ENCODE measurements around the gene RTL1. TPM values are rescaled to one million over a fixed set of nuclear protein-coding genes. Genes with fewer than 3 reads are reported as not detected.

RTL1 gene
- total RNA-seq, 2 experiments from 2014 or later = not detected

DNA sequence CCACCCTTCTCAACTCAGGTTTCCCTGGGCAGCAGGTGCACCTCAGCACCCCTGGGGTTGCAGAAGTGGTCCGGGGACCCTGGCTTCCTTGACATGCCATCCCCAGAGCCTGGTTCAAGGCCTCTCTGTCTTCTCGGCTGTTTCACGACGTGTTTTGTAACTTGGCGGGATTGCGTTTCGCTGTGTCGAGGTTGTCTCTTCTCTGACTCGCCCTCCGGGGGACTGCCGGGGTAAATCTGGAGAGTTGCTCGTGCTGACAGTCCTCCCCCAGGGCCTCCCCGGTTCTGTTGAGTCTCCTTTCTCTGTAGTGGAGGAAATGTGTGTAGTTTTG is 52.0 kb downstream of the RTL1 start:
- no peak for DNase-seq
- Mint-ChIP-seq H3K27ac (no peak overlapping the region), H3K36me3 (ENCODE audit: low read depth) (no peaks in the 10 kb centered on the region), H3K4me1 (peaks cover 8% of the 10 kb centered on the region), H3K4me3 (no peak overlapping the region), H3K9me3 (no peaks in the 10 kb centered on the region), H3K27me3 (no peaks in the 10 kb centered on the region)
- CTCF ChIA-PET = interaction anchor here (0.5 kb wide), 1 partner anchor 737 kb away, joined by 3 read pairs; no protein-coding TSS in a partner anchor
- POLR2A ChIA-PET = no interaction called here

DNA sequence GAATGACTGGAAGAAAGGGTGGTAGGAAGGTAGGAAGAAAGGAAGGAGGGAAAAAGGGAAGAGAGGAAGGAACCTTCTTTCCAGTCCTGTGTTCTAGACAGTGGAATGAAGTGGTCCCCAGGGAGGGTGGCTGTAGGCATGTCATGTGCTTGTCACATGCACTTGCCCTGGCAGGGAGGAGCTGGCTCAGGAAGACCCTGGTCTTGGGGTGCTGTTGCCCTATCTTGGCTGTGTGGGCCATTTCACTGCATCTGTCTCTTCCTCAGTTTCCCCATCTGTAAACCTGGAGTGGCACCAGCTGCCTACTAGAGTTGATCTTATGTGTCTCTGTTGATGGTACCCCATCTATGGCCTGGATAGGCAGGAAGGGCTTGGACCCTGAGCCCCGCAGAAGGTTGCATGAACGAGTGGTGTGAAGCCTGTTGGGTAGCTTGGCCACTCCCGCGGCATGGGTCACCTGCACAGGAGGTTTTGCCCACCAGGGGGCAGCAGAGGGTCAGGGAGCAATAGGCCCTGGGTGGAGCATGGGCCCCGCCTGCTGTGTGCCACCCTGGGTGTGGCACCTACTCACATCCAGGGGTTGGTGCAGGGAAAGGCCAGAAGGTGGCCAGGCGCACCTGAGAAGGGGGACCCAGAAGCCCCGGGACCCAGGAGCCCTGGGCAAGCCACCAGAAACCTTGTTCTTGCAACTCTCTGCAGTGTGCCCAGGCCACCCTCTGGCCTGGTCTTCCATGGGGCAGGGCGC is 52.5 kb downstream of the RTL1 start:
- POLR2A ChIA-PET = no interaction called here
- Mint-ChIP-seq H3K9me3 (no peaks in the 10 kb centered on the region), H3K27me3 (no peaks in the 10 kb centered on the region), H3K36me3 (ENCODE audit: low read depth) (no peaks in the 10 kb centered on the region), H3K4me1 (peaks cover 8% of the 10 kb centered on the region), H3K27ac (no peak overlapping the region), H3K4me3 (no peak overlapping the region)
- peak; percentile 75 for DNase-seq
- CTCF ChIA-PET = interaction anchor here (0.5 to 1.0 kb wide), 2 partner anchors 738 to 777 kb away, joined by 3 to 4 read pairs; no protein-coding TSS in a partner anchor

DNA sequence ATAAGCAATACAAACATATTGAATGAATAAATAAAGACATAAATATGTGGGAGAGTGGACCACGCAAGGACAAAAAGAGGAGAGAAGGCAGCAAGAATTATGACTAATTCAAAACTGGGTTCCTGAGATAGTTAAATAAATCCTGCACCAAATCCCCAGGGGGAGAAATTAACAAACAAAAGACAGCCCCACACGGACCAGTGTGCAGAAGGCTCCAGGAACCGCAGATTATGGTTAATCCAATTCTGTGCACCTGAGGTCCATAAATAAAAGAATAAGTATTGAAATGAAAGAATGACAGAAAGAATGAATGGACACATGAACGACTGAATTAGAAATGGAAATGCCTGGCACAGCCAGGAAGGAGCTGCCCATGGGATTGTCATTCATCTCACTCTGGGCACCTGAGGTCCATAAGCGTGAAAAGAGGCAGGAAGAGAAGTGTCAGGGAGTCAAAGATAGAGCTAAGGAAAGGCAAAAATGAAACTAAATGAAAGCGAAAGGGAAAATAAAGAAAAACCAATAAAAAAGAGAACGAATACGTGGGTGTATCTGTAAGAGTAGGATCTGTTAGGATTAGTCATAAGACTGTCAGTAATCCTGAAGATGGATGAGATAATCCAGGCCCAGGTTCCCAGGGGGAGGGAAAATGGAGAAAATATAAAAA is 54.3 kb downstream of the RTL1 start:
- no peaks in the 10 kb centered on the region for H3K9me3 Mint-ChIP-seq
- ChIA-PET POLR2A (no interaction called here), CTCF (no interaction called here)
- H3K4me3 Mint-ChIP-seq = no peak overlapping the region
- no peaks in the 10 kb centered on the region for H3K27me3 Mint-ChIP-seq
- H3K27ac Mint-ChIP-seq = no peak overlapping the region
- no peaks in the 10 kb centered on the region for H3K36me3 Mint-ChIP-seq (ENCODE audit: low read depth)
- H3K4me1 Mint-ChIP-seq = peaks cover 8% of the 10 kb centered on the region
- DNase-seq = no peak

DNA sequence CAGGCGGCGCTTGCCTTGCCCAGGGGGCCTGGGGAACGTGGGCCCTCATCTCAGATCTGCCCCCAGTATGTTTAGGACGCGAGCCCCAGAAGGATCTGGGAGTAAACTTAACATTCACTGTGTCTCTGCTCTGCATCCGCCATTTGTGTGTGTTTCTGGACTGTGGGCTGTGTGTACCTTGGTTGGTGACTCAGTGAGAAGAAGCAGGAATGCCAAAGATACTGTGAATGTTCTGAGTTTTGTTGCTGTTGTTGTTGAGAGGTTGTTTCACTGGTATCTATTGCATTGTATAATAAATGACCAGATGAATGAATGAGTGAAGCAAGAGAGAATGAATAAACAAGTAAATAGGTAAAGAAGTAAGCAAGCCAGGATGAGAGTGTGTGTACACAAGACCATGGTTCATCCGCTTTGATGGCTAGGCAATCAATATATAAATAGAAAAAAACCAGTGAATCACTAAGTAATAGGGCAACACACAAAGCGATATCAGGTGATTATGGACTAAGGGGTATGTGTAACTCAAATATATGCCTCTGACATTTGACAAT is 57.1 kb downstream of the RTL1 start:
- DNase-seq = no peak
- peaks cover 5% of the 10 kb centered on the region for H3K4me1 Mint-ChIP-seq
- ChIA-PET CTCF (no interaction called here), POLR2A (no interaction called here)
- H3K27me3 Mint-ChIP-seq = no peaks in the 10 kb centered on the region
- H3K9me3 Mint-ChIP-seq = no peaks in the 10 kb centered on the region
- no peaks in the 10 kb centered on the region for H3K36me3 Mint-ChIP-seq (ENCODE audit: low read depth)
- H3K4me3 Mint-ChIP-seq = no peak overlapping the region
- no peak overlapping the region for H3K27ac Mint-ChIP-seq

DNA sequence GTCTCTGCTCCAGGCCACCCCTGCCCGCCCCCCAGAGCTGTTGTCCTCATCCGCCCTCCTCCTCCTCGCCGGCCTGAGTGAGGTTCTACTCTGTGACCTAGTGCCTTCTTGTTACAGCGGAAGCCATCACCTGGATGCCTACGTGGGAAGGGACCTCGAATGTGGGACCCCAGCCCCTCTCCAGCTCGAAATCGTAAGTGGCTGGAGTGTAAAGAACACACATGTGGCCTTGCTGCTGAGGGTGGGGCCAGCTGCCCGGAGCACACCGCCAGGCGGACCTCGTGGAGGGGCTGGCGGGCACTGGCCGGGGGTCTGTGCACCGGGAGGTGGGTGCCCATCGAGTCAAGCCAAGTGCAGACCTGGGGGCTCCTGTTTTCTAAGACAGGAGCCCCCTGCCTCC is 58.2 kb downstream of the RTL1 start:
- Mint-ChIP-seq H3K9me3 (no peaks in the 10 kb centered on the region), H3K27me3 (no peaks in the 10 kb centered on the region), H3K4me3 (no peak overlapping the region), H3K36me3 (ENCODE audit: low read depth) (no peaks in the 10 kb centered on the region), H3K27ac (no peak overlapping the region), H3K4me1 (peaks cover under 1% of the 10 kb centered on the region)
- ChIA-PET POLR2A (no interaction called here), CTCF (no interaction called here)
- DNase-seq = no peak

DNA sequence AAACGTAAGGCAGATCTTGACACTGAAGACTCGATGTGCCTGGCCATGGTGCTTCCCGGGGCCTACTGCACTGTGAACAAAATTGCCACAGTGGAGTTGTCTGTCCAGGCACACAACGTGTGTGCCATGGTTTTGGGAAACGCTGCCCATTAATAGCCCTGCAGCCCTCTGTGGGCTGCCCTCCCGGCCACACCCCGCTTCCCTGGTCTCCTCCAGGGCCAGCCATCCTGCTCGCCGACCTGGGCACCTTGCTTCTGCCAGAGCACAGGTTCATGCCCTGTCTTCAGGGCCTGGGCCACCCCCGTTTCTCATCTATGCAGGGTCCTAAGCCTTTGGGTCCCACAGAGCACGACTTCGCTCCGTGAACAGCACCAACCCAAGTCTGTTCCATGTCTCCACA is 58.7 kb downstream of the RTL1 start:
- no peak for DNase-seq

DNA sequence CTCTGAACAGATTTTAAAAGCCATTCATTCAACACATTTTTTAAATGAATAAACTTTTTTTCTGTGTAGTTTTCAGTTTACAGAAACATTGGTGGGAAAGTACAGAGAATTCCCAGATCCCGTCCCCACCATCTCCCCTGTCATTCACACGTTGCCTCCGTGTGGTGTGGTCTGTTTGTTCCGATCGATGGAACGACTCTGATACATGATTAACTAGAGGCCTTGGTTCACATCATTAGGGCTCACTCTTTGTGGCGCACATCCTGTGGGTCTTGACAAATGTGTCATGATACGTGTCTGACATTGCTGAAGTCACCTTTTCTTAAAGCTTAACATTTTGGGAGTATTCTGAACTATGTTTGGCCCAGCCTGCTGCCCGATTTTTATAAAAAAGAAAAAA is 59.1 kb downstream of the RTL1 start:
- DNase-seq = no peak
- Mint-ChIP-seq H3K27me3 (no peaks in the 10 kb centered on the region), H3K4me1 (no peaks in the 10 kb centered on the region), H3K9me3 (no peaks in the 10 kb centered on the region), H3K4me3 (no peak overlapping the region), H3K27ac (no peak overlapping the region), H3K36me3 (ENCODE audit: low read depth) (no peaks in the 10 kb centered on the region)
- ChIA-PET POLR2A (no interaction called here), CTCF (no interaction called here)

More for the DNA sequence above, 58.7 kb downstream of the RTL1 start:
- CTCF ChIA-PET = no interaction called here
- Mint-ChIP-seq H3K9me3 (no peaks in the 10 kb centered on the region), H3K4me1 (no peaks in the 10 kb centered on the region), H3K4me3 (no peak overlapping the region), H3K36me3 (ENCODE audit: low read depth) (no peaks in the 10 kb centered on the region), H3K27ac (no peak overlapping the region), H3K27me3 (no peaks in the 10 kb centered on the region)
- POLR2A ChIA-PET = no interaction called here

DNA sequence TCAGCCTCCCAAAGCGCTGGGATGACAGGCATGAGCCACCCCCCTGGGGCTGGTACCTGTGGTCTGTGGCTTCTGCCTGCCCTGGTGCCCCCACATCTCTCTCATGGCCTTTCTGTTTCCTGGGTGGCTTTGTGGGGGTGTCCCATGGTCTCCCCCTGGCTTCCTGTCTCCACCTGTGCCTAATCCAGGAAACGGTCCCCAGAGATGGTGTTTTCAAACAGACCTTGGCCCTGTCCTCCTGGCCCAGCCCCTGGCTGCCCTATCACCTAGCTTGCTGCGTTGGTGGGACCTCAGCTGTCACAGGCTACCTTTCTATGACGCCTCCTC is 59.5 kb downstream of the RTL1 start:
- CTCF ChIA-PET = no interaction called here
- H3K4me1 Mint-ChIP-seq = no peaks in the 10 kb centered on the region
- H3K9me3 Mint-ChIP-seq = no peaks in the 10 kb centered on the region
- H3K36me3 Mint-ChIP-seq (ENCODE audit: low read depth) = no peaks in the 10 kb centered on the region
- POLR2A ChIA-PET = no interaction called here
- H3K4me3 Mint-ChIP-seq = no peak overlapping the region
- H3K27ac Mint-ChIP-seq = no peak overlapping the region
- H3K27me3 Mint-ChIP-seq = no peaks in the 10 kb centered on the region
- DNase-seq = no peak

DNA sequence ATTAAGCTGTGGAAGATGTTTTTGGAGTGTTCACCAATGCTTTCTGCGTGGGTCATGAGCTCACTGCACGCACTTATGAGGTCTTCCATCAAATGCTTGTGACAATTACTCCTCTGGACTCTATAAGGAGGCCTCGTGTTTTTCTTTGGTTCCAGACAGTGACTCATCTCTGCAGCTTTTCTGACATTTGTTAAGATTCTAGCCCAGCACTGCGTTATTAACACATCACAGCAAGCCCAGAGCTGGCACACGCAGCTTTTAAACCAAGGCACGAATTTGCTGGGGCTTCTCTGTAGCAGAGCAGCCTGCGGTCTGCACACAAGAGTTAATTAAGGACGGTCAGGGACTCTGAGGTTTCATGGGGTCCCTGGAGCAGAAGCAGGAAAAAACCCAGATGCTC is 60.7 kb downstream of the RTL1 start:
- Mint-ChIP-seq H3K4me1 (no peaks in the 10 kb centered on the region), H3K36me3 (ENCODE audit: low read depth) (no peaks in the 10 kb centered on the region), H3K27me3 (no peaks in the 10 kb centered on the region), H3K27ac (no peak overlapping the region), H3K4me3 (no peak overlapping the region), H3K9me3 (no peaks in the 10 kb centered on the region)
- no peak for DNase-seq
- ChIA-PET POLR2A (no interaction called here), CTCF (no interaction called here)

DNA sequence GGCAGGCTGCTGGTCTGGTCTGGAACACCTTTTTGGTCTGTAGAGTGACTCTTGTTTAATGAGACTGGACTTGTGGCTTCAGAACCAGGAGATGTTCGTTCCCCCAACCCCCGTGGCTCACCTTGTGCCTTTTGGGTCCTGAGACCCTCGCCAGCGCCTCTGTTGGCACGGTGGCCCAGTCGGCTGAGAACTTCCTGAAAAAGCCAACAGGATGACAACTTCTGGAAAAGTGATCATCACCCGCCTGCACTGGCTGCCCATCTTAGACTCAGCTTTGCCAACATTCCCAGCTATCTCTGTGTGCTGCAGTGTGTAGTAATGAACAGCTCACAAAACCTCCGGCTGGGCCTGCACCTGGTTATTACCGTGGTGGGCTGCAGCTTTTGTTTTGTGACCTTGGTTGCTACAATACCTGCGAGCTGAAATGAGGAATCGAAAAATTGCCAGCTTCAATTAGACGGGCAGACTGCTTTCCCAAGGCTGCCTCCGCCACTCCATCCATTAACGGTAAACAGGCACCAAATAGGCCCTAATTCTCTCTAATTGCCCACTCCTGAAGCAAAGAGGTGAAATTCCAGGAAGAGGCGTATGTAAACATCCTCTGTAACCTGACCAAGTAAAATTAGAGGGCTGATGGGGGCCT is 61.6 kb downstream of the RTL1 start:
- no peaks in the 10 kb centered on the region for H3K27me3 Mint-ChIP-seq
- H3K36me3 Mint-ChIP-seq (ENCODE audit: low read depth) = no peaks in the 10 kb centered on the region
- H3K4me3 Mint-ChIP-seq = no peak overlapping the region
- H3K27ac Mint-ChIP-seq = no peak overlapping the region
- no peaks in the 10 kb centered on the region for H3K4me1 Mint-ChIP-seq
- no peak for DNase-seq
- H3K9me3 Mint-ChIP-seq = no peaks in the 10 kb centered on the region
- ChIA-PET POLR2A (no interaction called here), CTCF (no interaction called here)

DNA sequence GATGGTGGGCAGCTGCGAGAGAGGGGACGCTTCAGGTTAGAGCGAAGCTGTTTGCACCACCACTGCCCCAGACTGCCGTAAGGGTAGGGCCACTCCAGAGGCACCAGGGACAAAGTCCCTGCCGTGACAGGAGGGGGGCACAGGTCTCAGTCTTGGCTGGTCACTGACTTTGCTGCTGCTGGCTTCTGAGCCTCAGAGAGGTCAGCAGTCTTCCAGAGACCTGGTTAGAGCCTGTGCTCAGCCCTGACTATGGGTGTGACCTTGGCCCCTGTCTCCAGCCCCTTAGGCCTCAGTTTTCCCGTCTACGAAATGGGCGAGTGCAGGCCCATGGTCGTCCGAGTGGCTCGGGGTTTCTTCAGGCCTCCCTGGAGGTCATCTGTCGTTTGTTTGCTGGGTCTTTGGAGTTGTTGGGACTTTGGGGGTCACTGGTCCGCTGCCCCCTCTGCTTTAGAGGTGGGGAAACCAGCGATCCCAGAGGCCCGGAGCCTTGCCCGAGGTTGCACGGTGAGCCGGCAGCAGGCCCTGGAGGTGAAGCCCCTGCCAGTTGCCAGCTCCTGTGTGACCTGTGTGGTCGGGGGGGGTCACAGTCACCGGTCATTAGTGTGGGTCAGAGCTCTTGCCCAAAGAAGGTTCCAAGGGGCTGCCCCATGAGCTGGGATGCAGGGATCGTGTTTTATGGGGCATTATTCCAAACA is 62.3 kb downstream of the RTL1 start:
- POLR2A ChIA-PET = no interaction called here
- no peak overlapping the region for H3K27ac Mint-ChIP-seq
- CTCF ChIA-PET = no interaction called here

DNA sequence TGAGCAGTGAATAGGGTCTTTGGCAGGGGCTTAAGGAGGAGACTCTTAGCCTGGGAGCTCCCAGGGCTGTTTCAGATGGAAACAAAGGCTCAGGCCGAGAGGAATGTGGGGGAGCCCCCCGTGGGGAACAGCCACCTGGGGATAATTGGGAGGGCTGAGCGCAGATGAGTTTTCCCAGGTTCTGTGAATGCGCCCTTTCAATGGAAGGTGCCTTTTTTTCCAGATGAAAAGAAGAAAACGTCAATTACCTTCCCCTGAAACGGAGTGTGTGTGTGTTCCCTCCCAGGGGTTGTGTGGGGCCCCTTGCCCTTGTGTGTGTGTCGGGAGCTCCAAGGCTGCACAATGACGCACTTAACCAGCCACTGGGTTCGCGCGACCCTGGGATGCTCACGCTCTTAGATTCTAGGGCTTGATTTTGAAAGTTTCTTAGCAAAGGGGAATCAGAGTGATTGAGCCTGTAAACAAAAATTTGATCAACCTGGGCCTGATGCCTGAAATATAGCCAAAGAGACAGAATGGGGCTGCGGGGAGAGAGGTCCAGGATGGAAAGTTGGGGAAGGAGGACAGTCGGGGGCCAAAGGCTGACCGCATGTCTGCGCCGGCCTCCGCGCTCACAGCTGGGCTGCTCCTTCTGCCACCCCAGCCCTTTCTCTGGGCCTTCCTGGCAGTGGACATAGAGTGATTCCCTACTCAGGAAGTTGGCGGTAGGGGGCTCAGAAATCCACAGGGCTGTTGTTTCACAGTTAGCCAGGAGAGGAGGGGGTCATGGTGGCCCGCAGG is 63.0 kb downstream of the RTL1 start:
- no peaks in the 10 kb centered on the region for H3K36me3 Mint-ChIP-seq (ENCODE audit: low read depth)
- ChIA-PET CTCF (no interaction called here), POLR2A (no interaction called here)
- no peaks in the 10 kb centered on the region for H3K9me3 Mint-ChIP-seq
- no peaks in the 10 kb centered on the region for H3K27me3 Mint-ChIP-seq
- no peak for DNase-seq
- no peak overlapping the region for H3K4me3 Mint-ChIP-seq
- no peak overlapping the region for H3K27ac Mint-ChIP-seq
- H3K4me1 Mint-ChIP-seq = no peaks in the 10 kb centered on the region

More for the DNA sequence above, 62.3 kb downstream of the RTL1 start:
- Mint-ChIP-seq H3K36me3 (ENCODE audit: low read depth) (no peaks in the 10 kb centered on the region), H3K4me1 (no peaks in the 10 kb centered on the region), H3K9me3 (no peaks in the 10 kb centered on the region), H3K4me3 (no peak overlapping the region), H3K27me3 (no peaks in the 10 kb centered on the region)
- no peak for DNase-seq

DNA sequence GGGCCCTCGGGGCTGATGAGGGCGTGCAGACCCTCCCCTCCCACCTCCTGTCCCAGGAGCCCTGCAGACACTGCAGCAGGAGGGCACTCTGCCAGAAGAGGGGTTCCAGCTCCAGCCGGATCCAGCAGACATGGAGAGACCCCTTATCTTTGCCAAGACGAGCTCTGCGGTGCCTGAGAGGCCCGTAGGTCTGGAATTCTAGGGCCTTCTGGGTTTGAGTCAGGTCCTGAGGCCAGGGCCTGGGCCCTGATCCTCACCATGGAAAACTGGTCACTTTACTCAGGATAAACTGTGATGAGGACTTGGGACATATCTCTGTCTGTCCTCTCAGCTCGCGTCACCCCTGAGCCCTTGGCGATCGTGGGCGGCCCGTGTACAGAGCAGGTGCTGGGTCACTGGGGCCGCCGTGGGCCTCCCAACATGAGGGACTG is 63.8 kb downstream of the RTL1 start:
- no peaks in the 10 kb centered on the region for H3K36me3 Mint-ChIP-seq (ENCODE audit: low read depth)
- H3K4me3 Mint-ChIP-seq = no peak overlapping the region
- no peak for DNase-seq
- no peaks in the 10 kb centered on the region for H3K4me1 Mint-ChIP-seq
- CTCF ChIA-PET = no interaction called here
- POLR2A ChIA-PET = no interaction called here
- H3K27ac Mint-ChIP-seq = no peak overlapping the region
- H3K27me3 Mint-ChIP-seq = no peaks in the 10 kb centered on the region
- no peaks in the 10 kb centered on the region for H3K9me3 Mint-ChIP-seq
